HepG2 (cell line): ENCODE measurements around the gene RAB3B. TPM values are rescaled to one million over a fixed set of nuclear protein-coding genes. Genes with fewer than 3 reads are reported as not detected.
A peak's percentile ranks its signal among the peaks of the same experiment; 100 is the strongest.

ENCODE experiments used
- ATAC-seq: fragments of 200-7000 bp; cut with Tn5 transposase; 3 replicates; pipeline ENCODE4 v1.9.1; 2020; ENCODE audit warnings: mild to moderate bottlenecking, moderate library complexity
- BruUV-seq: library from RNA; stranded (reverse); fragments of 400-500 nt; replicated peaks from 2 replicates; lab custom pipeline; 2021; lab: Mats Ljungman, UMichigan
- CTCF ChIA-PET: fragments of 300-600 bp; formaldehyde crosslinking; extraction: SDS; loops from one replicate; lab custom pipeline; 2021; ENCODE audit warnings: low total read pairs, inconsistent platforms, low intra/inter-chr PET ratio; lab: Yijun Ruan, JAX
- POLR2A ChIA-PET: fragments of 350-600 bp; sonication (Branson Sonifier 250); formaldehyde crosslinking; loops from one replicate; lab custom pipeline; 2020; ENCODE audit warnings: antibody characterized with exemption, inconsistent platforms; lab: Yijun Ruan, JAX
- DNase-seq: peaks from one replicate; pipeline ENCODE4 v3.0.0-alpha.2; 2015; ENCODE audit warnings: low spot score
- FAIRE-seq: peaks from 3 replicates; lab custom pipeline; 2011; peaks lifted over from hg19 to GRCh38; lab: Jason Lieb, UNC
- H2AFZ ChIP-seq: one replicate; pipeline ENCODE4 v1.6.1; 2011; ENCODE audit warnings: low read length, inconsistent platforms
- H3K27ac ChIP-seq: fragments of 300-600 bp; 3 replicates; pipeline ENCODE4 v1.8.0; 2011; ENCODE audit warnings: mixed run types, mild to moderate bottlenecking, mixed read lengths, low read length, inconsistent platforms; ENCODE audit not compliant: insufficient read depth; ENCODE audit errors: extremely low read length
- H3K27me3 ChIP-seq, 2 experiments: fragments of 200-600 bp in 1 of 2; 2 replicates in 1 of 2; 3 replicates in 1 of 2; pipeline versions ENCODE4 v1.6.0 to v1.8.0; 2011; ENCODE audit warnings: low read length in 2 of 2, mild to moderate bottlenecking in 2 of 2, moderate library complexity in 2 of 2, inconsistent platforms in 1 of 2; ENCODE audit not compliant: insufficient read depth in 2 of 2, control insufficient read depth in 1 of 2
- H3K36me3 ChIP-seq, 2 experiments: fragments of 200-600 bp in 1 of 2; replicated peaks in 1 of 2; 2 replicates in 1 of 2; 3 replicates in 1 of 2; pipeline versions ENCODE4 v1.5.1 to v1.8.0; 2011; ENCODE audit warnings: low read length in 2 of 2, inconsistent platforms in 1 of 2; ENCODE audit not compliant: insufficient read depth in 2 of 2, control insufficient read depth in 1 of 2
- H3K4me1 ChIP-seq: 2 replicates; pipeline ENCODE4 v1.5.1; 2012; ENCODE audit warnings: low read length, inconsistent platforms; ENCODE audit not compliant: insufficient read depth
- H3K4me2 ChIP-seq: 2 replicates; pipeline ENCODE4 v1.6.0; 2011; ENCODE audit warnings: low read depth, low read length, inconsistent platforms
- H3K4me3 ChIP-seq, 3 experiments: fragments of 200-600 bp in 1 of 3; sonication (generic), shearing (Covaris generic) in 1 of 3; replicated peaks in 1 of 3; 2 replicates each; pipeline ENCODE4 v1.5.1; 2011 to 2016; ENCODE audit warnings: low read length in 3 of 3, inconsistent platforms in 2 of 3, low read depth in 2 of 3, mild to moderate bottlenecking in 2 of 3, control low read depth in 1 of 3, mixed read lengths in 1 of 3; ENCODE audit not compliant: insufficient read depth in 1 of 3
- H3K79me2 ChIP-seq: one replicate; pipeline ENCODE4 v1.6.1; 2011; ENCODE audit warnings: low read length, inconsistent platforms; ENCODE audit not compliant: insufficient read depth
- H3K9ac ChIP-seq: 2 replicates; pipeline ENCODE4 v1.6.0; 2011; ENCODE audit warnings: mild to moderate bottlenecking, low read depth, low read length, inconsistent platforms; ENCODE audit not compliant: insufficient read depth
- H3K9me3 ChIP-seq: 2 replicates; pipeline ENCODE4 v1.5.1; 2012; ENCODE audit warnings: mild to moderate bottlenecking, low read length
- H4K20me1 ChIP-seq: 2 replicates; pipeline ENCODE4 v1.6.0; 2011; ENCODE audit warnings: inconsistent platforms, mild to moderate bottlenecking, low read length, moderate library complexity; ENCODE audit not compliant: insufficient read depth
- AGO1 ChIP-seq: fragments of 200-400 bp; formaldehyde crosslinking; IDR thresholded peaks from 2 replicates; pipeline ENCODE4 v1.6.1; 2017; ENCODE audit warnings: mild to moderate bottlenecking, low read depth, low read length, moderate library complexity; ENCODE audit not compliant: poor library complexity, severe bottlenecking
- ETV5 ChIP-seq: IDR thresholded peaks from 2 replicates; pipeline ENCODE4 v1.6.1; 2018; ENCODE audit warnings: missing biosample characterization, missing genetic modification reagents, inconsistent platforms, borderline replicate concordance
- GATAD2A ChIP-seq: IDR thresholded peaks from 2 replicates; pipeline ENCODE4 v1.6.1; 2016
- KAT8 ChIP-seq: IDR thresholded peaks from 2 replicates; pipeline ENCODE4 v1.6.1; 2016; ENCODE audit warnings: missing genetic modification reagents, missing compliant biosample characterization
- MEF2D ChIP-seq: sonication (generic); formaldehyde crosslinking; IDR thresholded peaks from 2 replicates; pipeline ENCODE4 v1.5.1; 2020; ENCODE audit warnings: mild to moderate bottlenecking, missing genetic modification reagents
- NCOR1 ChIP-seq: fragments of 200-600 bp; sonication (generic); IDR thresholded peaks from 2 replicates; pipeline ENCODE4 v1.7.0; 2017; ENCODE audit warnings: antibody characterized with exemption, low read length, borderline replicate concordance
- NR2F2 ChIP-seq: IDR thresholded peaks from 2 replicates; pipeline ENCODE4 v1.6.1; 2012; ENCODE audit warnings: low read depth, inconsistent platforms, borderline replicate concordance
- SKI ChIP-seq: fragments of 450-650 bp; IDR thresholded peaks from one replicate; pipeline ENCODE4 v1.6.1; 2018; ENCODE audit warnings: mild to moderate bottlenecking; ENCODE audit not compliant: partially characterized antibody
- SOX13 ChIP-seq, 3 experiments: fragments of 450-650 bp in 1 of 3; sonication (generic) in 1 of 3; formaldehyde crosslinking in 1 of 3; IDR thresholded peaks in 2 of 3; conservative IDR thresholded peaks in 1 of 3; 2 replicates each; pipeline versions ENCODE4 v1.5.0 to v1.6.1; 2016 to 2020; ENCODE audit warnings: antibody characterized with exemption in 1 of 3, mild to moderate bottlenecking in 1 of 3, missing compliant biosample characterization in 1 of 3, missing genetic modification reagents in 1 of 3, moderate library complexity in 1 of 3
- SOX5 ChIP-seq: IDR thresholded peaks from 2 replicates; pipeline ENCODE4 v1.6.1; 2016; ENCODE audit warnings: borderline replicate concordance
- SOX6 ChIP-seq, 2 experiments: fragments of 450-650 bp in 1 of 2; sonication (generic) in 1 of 2; formaldehyde crosslinking in 1 of 2; IDR thresholded peaks; 2 replicates each; pipeline versions ENCODE4 v1.4.0 to v1.6.1; 2017 to 2020; ENCODE audit warnings: antibody characterized with exemption in 1 of 2, mild to moderate bottlenecking in 1 of 2, missing genetic modification reagents in 1 of 2
- TRIM24 ChIP-seq: sonication (generic); formaldehyde crosslinking; IDR thresholded peaks from 2 replicates; pipeline ENCODE4 v1.8.0; 2022; ENCODE audit warnings: mild to moderate bottlenecking, missing genetic modification reagents
- ZBTB21 ChIP-seq: sonication (generic); formaldehyde crosslinking; IDR thresholded peaks from 2 replicates; pipeline ENCODE4 v1.4.0; 2020; ENCODE audit warnings: missing genetic modification reagents
- ZNF24 ChIP-seq: fragments of 450-650 bp; IDR thresholded peaks from 2 replicates; pipeline ENCODE4 v1.6.1; 2017; ENCODE audit warnings: antibody characterized with exemption, mild to moderate bottlenecking
- ZNF34 ChIP-seq: sonication (generic); formaldehyde crosslinking; IDR thresholded peaks from 2 replicates; pipeline ENCODE4 v1.4.0; 2020; ENCODE audit warnings: mild to moderate bottlenecking, missing genetic modification reagents, borderline replicate concordance
- ZNF768 ChIP-seq: sonication (generic); formaldehyde crosslinking; IDR thresholded peaks from 2 replicates; pipeline ENCODE4 v1.4.0; 2020; ENCODE audit warnings: missing genetic modification reagents
- ZNF790 ChIP-seq: sonication (generic); formaldehyde crosslinking; IDR thresholded peaks from 2 replicates; pipeline ENCODE4 v1.8.0; 2022; ENCODE audit warnings: missing genetic modification reagents, mild to moderate bottlenecking, borderline replicate concordance
- WGBS: methylation state at CpG from one replicate; pipeline ENCODE4 v1.1.6; 2017; ENCODE audit warnings: low lambda C conversion rate; 5-methylcytosine and 5-hydroxymethylcytosine counted together
- in situ Hi-C: cut with HindIII; loops from 2 replicates; pipeline ENCODE4 v1.10.0; 2017; ENCODE audit warnings: low pct_unique_long_range_greater_than_20kb; ENCODE audit not compliant: extremely low pct_ligation_motif_present
- intact Hi-C: fragments of 100-400 bp; cut with micrococcal nuclease; formaldehyde crosslinking; loops from one replicate; pipeline ENCODE4 v1.10.0; 2022; ENCODE audit not compliant: unreplicated experiment
- polyA plus RNA-seq, 8 experiments: library from polyadenylated mRNA; depleted of rRNA in 3 of 8; stranded (reverse) in 7 of 8; unstranded in 1 of 8; fragments of >200 nt; fragmentation: Illumina TruSeq in 4 of 8; extraction: Trizol in 4 of 8; gene quantifications; 2 replicates each; pipeline versions ENCODE4 v1.2.1 to v1.2.3, GENCODE V29; 2011 to 2016; ENCODE audit warnings: low read depth in 4 of 8, missing spikeins in 1 of 8, mixed read lengths in 1 of 8; ENCODE audit not compliant: insufficient read depth in 1 of 8
- total RNA-seq, 5 experiments: library from RNA; depleted of rRNA; stranded (reverse); fragments of >200 nt; fragmentation: Illumina TruSeq; extraction: Trizol; gene quantifications; 2 replicates each; pipeline ENCODE4 v1.2.3, GENCODE V29; 2016; ENCODE audit warnings: low read depth in 1 of 5
- TF ChIP-seq, protein P1 (sequence below): sonication (generic); formaldehyde crosslinking; IDR thresholded peaks from 2 replicates; pipeline ENCODE4 v1.4.0; 2020; ENCODE audit warnings: missing genetic modification reagents

The RAB3B gene
- total and polyA plus RNA-seq, 2 of the 13 experiments (the other 11 are each of a cell fraction or from before 2014, with no cell fraction given), result 1.0 to 1.2 TPM

GRCh38 chr1:51867479-51868232, 122.8 kb downstream of the RAB3B start (continued):
- TF ChIP-seq SOX6 (IDR thresholded peaks at IDR 0.05) (no peak), SOX6 (CRISPR knock-in tag; IDR thresholded peaks at IDR 0.05) (peak; percentile 40; the same call in 1 of the 2 replicates), SOX13 (IDR thresholded peaks at IDR 0.05) (no peak), SOX13 (CRISPR knock-in tag; conservative IDR thresholded peaks at IDR 0.05 in 1 of 2, IDR thresholded peaks at IDR 0.05 in 1 of 2) (peak in 1 of 2 experiments; percentile 78; a peak in 2 of 4 replicates), NCOR1 (peak; percentile 68; the same call in 1 of the 2 replicates), SOX5 (CRISPR knock-in tag) (peak; percentile 76), GATAD2A (CRISPR knock-in tag) (peak; percentile 29; the same call in 1 of the 2 replicates), MEF2D (CRISPR knock-in tag) (no peak), SKI (peak; percentile 30)

DNA sequence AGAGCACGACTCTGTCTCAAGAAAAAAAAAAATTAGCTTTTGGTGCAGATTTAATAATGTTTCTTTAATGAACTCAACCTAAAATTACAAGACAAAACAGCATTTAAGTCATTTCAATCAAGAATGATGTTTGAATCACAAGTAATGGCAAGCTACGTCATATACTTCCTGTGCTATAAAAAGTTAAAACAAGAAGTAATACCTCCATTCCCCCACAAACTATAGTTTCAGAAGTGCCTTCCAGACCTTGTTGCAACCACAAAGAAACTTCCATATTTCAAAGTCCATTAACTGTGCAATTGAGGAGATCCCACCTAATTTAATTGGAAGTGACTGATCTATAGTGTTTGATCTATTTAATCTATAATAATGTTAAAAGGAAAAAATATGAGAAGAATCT, 127.1 kb downstream of the RAB3B start:
- Histone ChIP-seq H3K79me2 (peaks cover 38% of the 10 kb centered on the region), H3K4me1 (peaks cover 15% of the 10 kb centered on the region), H3K27me3 (no peaks in the 10 kb centered on the region; a peak in 1 of 5 replicates), H3K27ac (no peak overlapping the region), H3K4me3 (no peak overlapping the region), H3K9ac (no peak overlapping the region), H3K9me3 (no peaks in the 10 kb centered on the region), H2AFZ (no peak overlapping the region), H3K4me2 (no peak overlapping the region), H3K36me3 (peaks cover 0 to 2% of the 10 kb centered on the region in 2 experiments; a peak in 2 of 5 replicates), H4K20me1 (no peaks in the 10 kb centered on the region)
- DNase-seq, result no peak
- in situ Hi-C loops (no loop called here), intact Hi-C loops (no loop called here)
- no peak for FAIRE-seq
- POLR2A ChIA-PET, result no interaction called here
- CTCF ChIA-PET, result no interaction called here
- WGBS, result 98% methylated on average over 2 of the region's 2 CpGs
- BruUV-seq, result no TSS peak
- no peak for ATAC-seq
- TF ChIP-seq TRIM24 (CRISPR knock-in tag), result no peak
- TF ChIP-seq, protein P1, sequence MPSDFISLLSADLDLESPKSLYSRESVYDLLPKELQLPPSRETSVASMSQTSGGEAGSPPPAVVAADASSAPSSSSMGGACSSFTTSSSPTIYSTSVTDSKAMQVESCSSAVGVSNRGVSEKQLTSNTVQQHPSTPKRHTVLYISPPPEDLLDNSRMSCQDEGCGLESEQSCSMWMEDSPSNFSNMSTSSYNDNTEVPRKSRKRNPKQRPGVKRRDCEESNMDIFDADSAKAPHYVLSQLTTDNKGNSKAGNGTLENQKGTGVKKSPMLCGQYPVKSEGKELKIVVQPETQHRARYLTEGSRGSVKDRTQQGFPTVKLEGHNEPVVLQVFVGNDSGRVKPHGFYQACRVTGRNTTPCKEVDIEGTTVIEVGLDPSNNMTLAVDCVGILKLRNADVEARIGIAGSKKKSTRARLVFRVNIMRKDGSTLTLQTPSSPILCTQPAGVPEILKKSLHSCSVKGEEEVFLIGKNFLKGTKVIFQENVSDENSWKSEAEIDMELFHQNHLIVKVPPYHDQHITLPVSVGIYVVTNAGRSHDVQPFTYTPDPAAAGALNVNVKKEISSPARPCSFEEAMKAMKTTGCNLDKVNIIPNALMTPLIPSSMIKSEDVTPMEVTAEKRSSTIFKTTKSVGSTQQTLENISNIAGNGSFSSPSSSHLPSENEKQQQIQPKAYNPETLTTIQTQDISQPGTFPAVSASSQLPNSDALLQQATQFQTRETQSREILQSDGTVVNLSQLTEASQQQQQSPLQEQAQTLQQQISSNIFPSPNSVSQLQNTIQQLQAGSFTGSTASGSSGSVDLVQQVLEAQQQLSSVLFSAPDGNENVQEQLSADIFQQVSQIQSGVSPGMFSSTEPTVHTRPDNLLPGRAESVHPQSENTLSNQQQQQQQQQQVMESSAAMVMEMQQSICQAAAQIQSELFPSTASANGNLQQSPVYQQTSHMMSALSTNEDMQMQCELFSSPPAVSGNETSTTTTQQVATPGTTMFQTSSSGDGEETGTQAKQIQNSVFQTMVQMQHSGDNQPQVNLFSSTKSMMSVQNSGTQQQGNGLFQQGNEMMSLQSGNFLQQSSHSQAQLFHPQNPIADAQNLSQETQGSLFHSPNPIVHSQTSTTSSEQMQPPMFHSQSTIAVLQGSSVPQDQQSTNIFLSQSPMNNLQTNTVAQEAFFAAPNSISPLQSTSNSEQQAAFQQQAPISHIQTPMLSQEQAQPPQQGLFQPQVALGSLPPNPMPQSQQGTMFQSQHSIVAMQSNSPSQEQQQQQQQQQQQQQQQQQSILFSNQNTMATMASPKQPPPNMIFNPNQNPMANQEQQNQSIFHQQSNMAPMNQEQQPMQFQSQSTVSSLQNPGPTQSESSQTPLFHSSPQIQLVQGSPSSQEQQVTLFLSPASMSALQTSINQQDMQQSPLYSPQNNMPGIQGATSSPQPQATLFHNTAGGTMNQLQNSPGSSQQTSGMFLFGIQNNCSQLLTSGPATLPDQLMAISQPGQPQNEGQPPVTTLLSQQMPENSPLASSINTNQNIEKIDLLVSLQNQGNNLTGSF, result no peak
- TF ChIP-seq KAT8 (CRISPR knock-in tag), result no peak
- TF ChIP-seq NR2F2, result no peak
- TF ChIP-seq ZNF768 (CRISPR knock-in tag), result no peak
- no peak for TF ChIP-seq ETV5 (CRISPR knock-in tag)
- TF ChIP-seq AGO1, result no peak
- TF ChIP-seq ZBTB21 (CRISPR knock-in tag), result no peak
- no peak for TF ChIP-seq ZNF790 (CRISPR knock-in tag)
- no peak for TF ChIP-seq ZNF24
- no peak for TF ChIP-seq ZNF34 (CRISPR knock-in tag)
